Fibroblast of skin of back (primary cell): Measurements from ENCODE around the gene HNRNPA3.
"Not testable (repeated sequence)": the region's sequence is repeated elsewhere in the genome, so short reads cannot be mapped to it uniquely, and the experiment has no call there.

ENCODE experiments used
- DNase-seq: peaks from one replicate; pipeline ENCODE4 v3.0.0-alpha.2; 2013

HNRNPA3 gene

DNA sequence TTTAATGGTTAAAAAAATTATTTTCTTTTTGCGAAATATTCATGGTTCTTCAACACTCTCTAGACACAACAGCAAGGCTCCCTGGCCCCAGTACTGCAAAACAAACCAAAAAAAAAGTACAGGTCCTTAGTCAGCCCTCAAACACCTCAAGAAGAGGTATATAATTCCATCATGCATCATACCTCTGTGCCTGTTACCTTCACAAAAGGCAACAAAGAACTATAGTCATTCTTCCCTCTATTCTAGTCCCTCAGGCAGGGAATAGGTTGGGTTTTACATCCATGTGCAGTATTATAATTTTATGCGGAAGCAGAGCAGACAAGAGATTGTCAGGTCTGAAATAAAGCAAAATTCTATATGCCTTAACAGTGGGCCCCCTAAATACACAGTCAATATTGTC lies 43.4 kb downstream of the HNRNPA3 start:
- no peak for DNase-seq

DNA sequence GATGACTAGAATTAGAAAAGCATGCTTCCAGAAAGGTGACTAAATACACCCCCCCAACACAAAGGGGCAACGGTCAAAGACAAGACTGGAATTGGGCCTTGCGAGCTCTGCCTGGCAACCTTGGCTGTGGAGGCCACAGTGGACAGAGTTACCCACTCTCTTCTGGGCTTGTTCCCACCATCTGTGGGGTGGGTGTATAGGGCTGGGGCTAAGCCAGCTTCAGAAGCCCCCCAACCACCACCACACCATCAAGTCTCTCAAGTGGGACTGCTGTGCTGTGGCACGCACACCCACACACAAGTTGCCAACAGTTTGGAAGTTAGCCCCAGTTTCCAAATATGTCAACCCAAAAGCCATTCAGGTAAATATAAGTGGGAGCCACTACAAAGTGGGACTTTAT lies 44.1 kb downstream of the HNRNPA3 start:
- DNase-seq = no peak

DNA sequence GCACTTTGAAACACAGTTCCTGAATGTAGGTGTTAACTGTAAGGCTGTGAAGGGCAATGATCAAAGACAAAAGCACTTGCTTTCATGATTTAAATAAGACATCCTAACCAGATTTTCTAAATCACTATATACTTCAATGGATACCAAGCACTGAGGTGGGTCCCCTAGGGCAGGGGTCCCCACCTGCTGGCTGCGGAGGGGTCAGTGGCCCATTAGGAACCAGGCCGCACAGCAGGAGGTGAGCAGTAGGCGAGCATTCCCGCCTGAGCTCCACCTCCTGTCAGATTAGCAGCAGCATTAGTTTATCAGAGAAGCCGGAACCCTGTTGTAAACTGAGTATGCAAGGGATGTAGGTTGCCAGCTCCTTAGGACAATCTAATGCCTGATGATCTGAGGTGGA lies 44.9 kb downstream of the HNRNPA3 start:
- no peak for DNase-seq

DNA sequence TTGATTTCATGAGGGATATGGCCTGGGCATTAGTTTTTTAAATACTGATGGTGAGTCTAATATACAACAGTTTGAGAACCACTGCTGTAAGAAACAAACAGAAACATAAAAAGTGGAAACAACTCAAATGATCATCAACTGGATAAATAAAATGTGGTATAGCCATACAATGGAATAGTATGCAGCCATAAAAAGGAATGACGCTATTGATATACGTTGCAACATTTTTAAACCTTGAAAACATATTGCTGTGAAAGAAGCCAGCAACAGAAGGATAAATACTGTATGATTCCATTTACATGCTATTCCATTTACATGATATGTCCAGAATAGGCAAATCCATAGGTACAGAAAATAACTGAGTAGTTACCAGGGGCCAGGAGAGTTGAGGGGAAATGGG lies 45.5 kb downstream of the HNRNPA3 start:
- no peak for DNase-seq

DNA sequence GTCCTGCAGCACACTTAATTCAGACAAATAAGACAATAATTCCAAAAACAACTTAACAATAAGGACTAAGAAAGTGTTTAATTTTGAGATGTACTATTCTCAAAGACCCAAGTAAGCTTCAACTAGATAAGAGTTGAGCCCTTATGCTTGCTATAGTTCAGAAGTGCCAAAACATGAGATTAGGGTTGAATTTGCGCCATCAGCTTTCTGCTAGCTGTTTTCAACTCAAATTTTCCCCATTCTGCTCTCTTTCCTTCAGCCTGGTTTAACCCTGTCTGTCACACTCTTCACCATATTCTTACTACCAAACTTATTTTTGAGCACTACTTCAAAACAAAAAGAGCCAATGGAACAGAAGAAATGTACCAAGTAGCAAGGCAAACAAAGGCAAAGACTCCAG lies 47.8 kb downstream of the HNRNPA3 start:
- no peak for DNase-seq

DNA sequence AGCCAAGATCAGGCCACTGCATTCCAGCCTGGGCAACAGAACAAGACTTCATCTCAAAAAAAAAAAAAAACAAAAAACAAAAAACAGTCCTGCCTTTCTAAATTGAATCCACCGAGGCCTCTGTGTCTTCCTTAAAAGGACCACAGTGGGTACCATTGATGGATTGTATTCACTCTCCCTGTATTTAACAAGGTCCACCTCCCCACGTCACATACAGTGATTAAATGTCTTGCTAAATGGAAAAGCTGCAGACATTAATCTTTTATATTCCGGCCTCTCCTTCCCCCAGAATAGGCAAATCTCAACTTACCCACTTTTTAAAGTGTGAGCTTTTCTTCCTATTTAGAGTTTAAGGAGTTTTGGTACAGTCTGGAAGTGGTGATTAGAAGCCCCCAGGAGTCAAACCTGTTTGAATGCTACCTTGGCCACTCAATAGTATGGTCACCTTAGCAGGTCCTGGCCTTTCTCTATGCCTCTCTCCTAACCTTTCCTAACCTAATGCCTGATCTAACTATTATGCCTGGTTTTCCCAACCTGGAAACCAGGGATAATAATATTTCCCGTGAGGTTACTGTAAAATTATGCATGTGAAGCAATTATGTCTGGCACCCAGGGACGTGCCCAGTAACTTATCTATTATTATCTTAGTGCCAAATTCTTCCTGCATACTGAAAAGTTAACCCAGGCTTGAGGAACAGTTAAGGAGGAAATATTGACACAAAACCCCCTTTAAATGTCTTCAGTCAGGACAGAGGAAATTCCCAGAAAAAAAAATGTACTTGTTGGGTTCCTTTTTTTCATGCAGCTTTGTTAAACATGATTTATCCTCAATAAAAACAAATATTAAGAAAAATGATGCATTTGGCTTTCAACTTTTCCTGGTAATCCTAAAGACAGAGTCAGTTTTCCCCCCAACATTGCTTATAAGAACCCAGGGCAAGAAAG lies 48.8 kb downstream of the HNRNPA3 start:
- DNase-seq = peak; percentile 8

DNA sequence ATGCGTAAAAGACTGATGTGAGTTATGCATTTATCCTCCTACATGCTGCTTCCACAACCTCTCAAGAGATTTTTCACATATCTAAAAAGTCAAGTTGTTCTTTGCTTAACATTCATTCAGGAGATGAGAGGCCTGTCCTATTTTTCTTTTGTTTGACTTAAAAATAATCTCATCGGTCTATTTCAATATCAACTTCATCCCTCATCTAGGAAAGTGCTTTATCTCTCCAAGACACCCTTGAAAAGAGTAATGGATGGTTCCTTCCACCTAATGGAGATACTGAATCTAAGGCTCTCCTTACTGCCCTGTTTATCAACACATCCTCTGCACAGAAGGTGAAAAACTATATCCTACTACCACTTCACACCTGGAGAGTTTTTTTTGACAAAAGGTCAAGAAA lies 49.5 kb downstream of the HNRNPA3 start:
- no peak for DNase-seq

DNA sequence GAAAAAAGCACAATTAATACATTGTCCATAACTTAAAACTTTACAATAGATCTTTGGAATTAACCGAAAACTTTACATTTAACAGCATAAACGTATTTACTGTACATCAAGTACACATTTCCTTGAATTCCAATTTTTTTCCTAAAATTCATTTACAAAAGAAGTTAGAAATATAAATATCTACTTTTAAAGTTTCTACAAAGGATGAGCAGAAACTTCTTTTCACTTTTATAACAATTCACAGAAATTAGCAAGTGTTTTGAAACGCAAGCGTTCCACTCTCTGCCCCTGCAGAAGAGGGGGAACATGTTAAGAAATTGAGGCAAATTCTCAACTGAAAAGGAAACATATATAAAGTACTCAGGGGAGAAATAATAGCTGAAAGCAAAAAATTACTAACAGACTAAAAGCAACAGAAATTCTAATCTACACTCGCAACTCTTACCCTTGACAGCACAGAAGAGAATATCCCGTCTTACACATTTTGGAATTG lies 50.4 kb downstream of the HNRNPA3 start:
- DNase-seq = no peak

DNA sequence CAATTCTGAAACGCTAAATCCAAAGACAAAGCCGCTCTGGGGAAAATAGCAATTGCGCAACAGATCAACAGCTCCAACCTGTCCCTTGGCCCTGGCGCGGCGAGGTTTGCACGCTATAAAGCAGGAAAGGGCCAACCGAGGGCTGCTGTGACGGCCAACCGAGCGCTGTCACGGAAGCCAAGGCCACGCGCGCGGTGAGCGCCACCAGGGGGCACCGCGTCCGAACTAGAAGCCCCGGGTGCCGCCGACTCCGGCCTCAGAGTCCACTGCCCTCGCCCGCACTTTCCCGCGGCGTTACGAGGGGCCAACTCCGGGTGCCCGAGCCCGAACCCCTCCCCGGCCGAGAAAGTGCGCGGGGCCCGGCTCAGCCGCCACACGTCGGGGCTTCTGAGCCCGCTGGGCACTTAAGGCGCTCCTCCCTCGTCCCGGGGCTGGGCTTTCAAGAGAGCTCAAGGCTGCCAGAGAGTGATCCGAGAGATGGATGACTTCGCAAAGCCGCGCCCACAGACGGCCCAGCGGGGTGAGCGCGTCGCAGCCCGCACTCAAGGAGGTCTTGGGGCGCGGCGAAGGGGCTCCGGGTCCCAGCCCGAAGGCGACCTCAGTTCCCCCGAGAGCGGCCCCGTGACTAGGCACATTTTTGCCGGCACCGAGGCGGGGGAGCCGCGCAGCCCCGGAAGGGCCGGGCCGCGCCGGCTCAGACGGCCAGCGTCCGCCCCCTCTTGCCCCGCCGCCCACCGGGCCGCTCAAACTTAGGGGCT lies 51.0 kb downstream of the HNRNPA3 start:
- peak; percentile 98 for DNase-seq

DNA sequence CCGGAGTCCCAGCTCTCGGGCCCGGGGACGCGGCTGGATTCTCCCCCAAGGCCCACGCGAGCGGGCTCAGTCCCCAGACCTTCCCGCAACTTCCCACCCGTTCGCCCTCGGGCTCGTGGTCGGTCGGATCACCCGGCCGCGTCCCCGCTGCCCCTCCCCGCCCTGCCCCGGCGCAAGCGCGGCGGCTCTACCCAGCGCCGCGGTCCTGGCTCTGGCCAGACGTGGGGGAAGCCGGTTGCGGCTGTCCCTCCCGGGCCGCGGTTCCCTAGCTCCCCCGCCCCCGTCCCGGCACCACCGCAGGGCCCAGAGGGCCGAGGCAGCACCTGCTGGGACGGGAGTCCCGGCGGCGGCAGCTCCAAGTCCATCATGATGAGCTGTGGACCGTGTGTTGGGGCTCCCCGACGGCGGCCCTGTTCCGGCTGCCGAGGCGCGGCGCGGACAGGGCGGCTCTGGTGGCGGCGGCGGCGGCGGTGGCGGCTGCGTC lies 51.7 kb downstream of the HNRNPA3 start:
- DNase-seq = no peak

DNA sequence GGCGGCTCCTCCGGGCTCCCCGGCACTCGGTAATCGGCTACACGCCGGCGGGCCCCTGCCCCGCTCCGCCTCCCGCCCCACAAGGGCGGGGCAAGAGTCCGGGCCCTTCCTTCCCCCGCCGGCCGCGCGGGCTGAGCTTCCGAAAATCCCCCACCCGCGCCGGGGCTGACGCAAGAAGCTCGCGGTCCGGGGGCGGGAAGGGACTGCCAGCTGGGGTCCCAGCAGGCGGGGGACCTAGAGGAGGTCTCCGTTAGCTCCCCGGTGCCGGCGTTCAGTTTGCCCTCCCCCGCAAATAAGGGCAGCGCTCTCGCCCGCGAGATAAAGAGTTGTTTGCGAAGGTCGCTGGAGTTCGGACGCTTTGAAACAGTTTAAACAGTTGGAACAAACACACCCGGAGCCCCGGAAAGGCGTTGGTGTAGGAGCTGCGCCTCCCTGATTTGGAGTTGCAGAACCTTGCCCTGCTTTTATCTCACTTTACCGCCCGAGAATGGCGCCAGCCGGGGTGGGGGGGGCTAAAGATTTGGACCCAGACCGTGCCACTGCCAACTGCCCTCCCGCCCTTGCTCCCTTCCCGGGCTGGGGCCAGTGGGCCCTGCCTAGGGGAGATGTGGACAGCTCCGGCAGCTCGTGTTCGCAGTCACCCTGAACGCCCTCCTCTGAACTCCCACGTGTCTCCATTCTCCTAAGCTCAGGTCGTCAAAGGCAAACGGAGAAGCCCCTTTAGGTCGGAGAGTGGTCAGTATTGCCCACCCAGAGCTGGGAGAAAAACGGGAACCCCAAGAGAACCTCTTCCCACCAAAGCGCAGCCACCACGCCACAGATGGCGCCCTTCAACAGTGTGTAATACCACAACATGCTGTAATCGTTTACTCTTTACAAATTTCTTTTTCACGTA lies 52.3 kb downstream of the HNRNPA3 start, which contains the start of gene NFE2L2:
TSS of gene NFE2L2 (minus strand) at position 35 of the 895 bp plus-strand sequence. CDS start 151 bp downstream, outside the sequence.
- DNase-seq = peak; percentile 92

DNA sequence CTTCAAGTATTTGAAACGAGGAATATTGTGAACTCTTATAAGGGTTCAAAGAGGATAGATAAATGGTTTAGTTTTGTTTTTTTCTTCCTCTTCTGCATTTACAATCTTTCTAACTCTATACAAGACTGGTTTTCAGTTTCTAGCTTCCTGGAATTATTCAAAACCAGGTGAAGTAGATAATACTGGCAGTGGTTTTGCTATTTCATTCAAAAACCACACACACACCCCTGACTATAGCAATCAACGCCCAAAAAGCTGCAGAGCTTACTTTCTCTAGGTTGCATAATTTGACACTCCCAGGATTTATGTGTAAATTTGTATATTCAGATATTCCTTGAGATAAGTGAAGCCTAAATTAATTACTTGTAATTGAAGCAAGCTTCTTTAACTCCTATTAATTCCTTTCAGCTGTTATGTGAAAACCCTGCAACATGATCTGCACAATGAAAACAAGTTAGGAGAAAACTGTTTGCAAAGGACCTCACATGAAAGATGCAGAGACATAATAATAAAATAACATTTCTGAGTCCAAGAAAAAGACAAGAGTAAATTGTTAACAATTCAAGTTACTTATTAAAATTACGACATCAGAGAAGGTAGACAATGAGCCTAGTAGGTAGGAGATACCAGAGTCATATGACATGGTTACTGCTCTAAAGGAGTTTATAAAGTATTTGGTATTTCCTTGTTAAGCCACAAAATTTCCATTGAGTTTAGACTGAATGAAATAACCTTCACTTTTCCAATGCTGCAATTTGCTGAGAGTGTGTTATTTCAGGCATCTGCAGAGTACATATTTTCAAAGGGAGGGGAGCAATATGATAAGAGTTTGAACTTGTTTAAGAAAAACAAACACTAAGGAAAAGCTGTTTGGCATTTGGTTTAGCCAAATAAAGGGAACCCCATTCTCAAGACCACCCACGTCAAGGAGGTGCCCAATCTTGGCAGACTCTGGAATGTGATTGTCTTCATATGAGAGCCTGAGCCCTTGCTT lies 53.5 kb downstream of the HNRNPA3 start:
- peak; percentile 57 for DNase-seq

DNA sequence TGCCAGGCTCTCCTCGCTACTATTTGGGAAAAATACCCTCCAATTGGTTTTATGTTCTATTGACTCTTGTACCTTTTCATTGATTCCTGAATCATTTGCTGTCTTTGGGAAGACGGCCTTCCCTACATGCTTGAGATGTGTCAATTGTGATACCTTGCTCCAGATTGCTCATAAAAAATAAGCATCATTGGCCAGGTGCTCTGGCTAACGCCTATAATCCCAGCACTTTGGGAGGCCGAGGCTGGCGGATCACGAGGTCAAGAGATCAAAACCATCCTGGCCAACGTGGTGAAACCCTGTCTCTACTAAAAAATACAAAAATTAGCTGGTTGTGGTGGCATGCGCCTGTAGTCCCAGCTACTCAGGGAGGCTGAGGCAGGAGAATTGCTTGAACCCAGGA lies 54.4 kb downstream of the HNRNPA3 start:
- not testable (repeated sequence) for DNase-seq

DNA sequence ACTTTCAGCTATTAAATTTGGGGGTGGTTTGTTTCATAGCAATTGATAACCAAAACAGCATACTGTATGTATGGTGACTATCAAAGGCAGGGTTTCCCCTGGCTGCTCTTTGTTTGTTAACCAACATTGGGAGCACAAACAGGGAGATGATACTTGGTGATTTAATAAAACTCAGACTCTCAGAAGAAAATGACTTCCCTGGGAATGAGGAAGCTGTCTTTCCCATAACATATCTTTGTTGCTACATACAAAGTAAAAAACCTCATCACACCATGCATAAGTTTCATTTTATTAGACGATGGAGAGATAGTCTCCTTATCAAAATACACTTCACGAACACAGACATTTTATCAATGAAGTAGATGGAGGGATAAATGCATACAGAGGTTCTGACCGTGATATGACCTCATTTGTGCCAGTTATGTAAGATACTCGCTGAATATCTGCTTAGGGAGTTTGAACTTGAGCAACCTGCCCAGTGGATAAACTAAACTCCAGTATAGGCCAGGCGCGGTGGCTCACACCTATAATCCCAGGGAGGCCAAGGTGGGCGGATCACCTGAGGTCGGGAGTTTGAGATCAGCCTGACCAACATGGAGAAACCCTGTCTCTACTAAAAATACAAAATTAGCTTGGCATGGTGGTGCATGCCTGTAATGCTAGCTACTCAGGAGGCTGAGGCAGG lies 55.7 kb downstream of the HNRNPA3 start:
- DNase-seq = no peak

DNA sequence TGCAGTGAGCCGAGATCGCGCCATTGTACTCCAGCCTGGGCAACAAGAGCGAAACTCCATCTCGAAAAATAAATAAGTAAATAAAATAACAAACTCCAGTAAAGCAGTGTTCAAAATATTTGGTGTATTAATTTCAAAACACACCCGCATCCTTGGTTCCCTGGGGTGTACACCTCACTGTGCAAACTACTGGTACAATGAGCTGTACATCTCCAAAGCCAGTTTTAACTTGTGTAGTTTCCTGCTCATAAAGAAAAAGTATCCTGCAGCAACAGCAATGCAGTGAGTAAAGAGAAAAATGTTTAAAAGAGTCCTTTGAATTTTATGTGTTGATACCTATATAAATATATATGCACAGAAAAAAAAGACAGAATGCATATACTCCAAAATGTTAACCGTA lies 56.3 kb downstream of the HNRNPA3 start:
- DNase-seq = no peak

DNA sequence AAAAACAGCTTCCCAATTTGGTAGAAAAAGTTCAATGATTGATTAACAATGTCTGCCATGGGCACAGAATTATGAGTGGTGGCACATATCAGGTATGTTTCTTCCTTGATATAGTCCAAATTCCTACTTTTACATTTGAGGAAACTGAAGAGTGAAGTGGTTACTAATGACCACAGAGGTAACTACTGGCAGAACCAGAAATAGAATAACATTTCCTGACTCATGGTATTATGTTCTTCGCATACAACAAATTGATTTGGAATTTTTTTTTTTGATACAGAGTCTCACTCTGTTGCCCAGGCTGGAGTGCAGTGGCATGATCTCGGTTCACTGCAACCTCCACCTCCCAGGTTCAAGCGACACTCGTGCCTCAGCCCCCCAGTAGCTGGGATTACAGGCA lies 57.9 kb downstream of the HNRNPA3 start:
- no peak for DNase-seq

DNA sequence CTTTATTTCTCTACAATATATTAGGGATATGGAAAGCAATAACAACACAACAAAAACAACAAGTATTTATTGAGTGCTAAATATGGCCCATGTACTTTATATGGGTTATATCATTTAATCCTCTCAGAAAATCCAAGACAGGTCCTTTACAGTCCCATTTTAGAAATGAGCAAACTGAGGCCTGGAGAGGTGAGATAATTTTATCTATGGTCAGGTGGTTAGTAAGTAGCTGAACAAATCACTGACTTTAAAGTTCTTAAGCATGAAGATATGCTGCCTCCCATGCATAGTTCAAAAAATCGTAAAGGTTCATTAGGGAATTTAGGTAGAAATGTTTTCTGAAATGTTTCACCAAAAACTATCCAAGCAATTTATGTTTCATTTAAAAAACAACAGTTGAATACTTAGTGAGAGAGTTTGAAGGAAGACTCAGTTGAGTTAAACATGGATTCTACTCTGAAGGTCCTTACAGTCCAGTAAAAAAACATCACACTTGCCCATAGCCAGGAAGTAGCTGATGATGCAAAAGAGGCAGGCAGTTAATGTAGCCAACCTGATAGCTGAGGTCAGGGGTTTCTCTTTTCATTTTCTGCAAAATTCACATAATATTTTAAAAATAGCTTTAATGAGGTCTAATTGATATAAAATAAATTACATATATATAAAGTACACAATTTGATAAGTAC lies 59.5 kb downstream of the HNRNPA3 start:
- DNase-seq = no peak

DNA sequence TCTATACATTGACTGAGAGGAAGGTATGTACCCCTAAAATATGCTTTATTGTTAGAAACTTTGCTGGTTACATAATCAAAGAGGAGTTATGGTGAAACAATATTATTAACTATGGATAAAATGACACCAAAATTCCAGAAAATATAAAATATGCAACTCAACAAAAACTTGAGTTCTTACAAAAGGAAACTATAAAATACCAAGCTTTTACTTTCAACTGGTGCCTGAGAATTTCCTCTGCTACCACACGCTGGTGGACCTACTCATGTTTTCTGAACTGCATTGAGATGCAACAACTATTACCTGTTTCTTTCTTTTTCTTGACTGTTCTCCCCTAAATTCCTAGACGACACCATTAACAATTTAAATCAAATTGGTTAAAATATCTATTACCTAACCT lies 60.2 kb downstream of the HNRNPA3 start:
- DNase-seq = no peak

DNA sequence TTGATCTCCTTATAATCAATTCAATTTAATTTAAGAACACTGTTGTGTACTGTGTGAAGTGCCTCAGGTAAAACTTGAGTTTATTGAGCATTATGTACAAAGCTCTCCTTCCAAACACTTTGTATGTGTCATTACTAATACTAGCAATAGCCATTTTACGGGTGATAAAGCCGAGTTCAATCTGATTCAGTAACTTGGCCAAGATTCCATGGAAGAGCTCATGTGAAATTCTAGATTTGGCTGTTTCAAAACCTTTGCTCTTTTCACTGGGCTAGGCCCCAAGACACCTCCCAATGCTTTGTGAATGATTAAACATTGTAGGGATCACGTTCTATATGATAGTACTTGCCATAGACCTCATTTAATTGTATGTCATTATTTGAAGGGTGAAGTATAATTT lies 60.8 kb downstream of the HNRNPA3 start:
- no peak for DNase-seq
